GM13977 (cell line): ENCODE results near the gene BMP2K.
"Not testable (repeated sequence)": the region's sequence is repeated elsewhere in the genome, so short reads cannot be mapped to it uniquely, and the experiment has no call there.

Experiments
- DNase-seq: peaks from one replicate; pipeline ENCODE4 v3.0.0; 2012; ENCODE audit warnings: low spot score
- CTCF ChIP-seq: IDR thresholded peaks from 2 replicates; pipeline ENCODE4 v1.5.1; 2012; ENCODE audit warnings: mild to moderate bottlenecking, control low read depth; ENCODE audit not compliant: insufficient read depth; ENCODE audit errors: extremely low read depth, missing control alignments
- in situ Hi-C: fragments of 300-500 bp; cut with MboI; formaldehyde crosslinking; loops from one replicate; pipeline ENCODE4 v1.12.0; 2022; ENCODE audit warnings: low sequenced_read_pairs, low pct_unique_long_range_greater_than_20kb, mixed read lengths, inconsistent platforms; ENCODE audit not compliant: unreplicated experiment

BMP2K gene

GRCh38 chr4:78809928-78810835 is 34.0 kb downstream of the BMP2K start:
- no peak for DNase-seq
- no peak for TF ChIP-seq CTCF

DNA sequence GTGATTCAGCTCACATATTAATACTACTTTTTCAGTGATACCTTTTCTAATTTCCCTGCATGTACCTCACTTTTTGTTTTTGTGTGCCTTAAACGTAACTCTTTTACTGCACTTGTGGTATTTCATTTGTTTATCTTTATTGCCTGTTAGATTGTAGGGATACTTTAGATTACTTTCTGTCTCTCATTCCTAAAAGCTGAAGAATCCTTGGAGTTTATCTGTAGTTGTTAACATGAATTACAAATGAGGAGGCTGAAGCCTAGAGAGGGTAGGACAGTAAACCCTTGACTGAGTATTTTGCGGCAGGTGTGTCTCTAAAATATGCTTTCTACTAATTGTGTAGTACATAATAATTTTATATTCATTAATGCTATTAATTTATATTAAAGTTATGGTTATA is 34.9 kb downstream of the BMP2K start:
- no peak for TF ChIP-seq CTCF
- DNase-seq = no peak
- in situ Hi-C loops = no loop called here

More at GRCh38 chr4:78809928-78810835, 34.0 kb downstream of the BMP2K start:
- in situ Hi-C loops = no loop called here

DNA sequence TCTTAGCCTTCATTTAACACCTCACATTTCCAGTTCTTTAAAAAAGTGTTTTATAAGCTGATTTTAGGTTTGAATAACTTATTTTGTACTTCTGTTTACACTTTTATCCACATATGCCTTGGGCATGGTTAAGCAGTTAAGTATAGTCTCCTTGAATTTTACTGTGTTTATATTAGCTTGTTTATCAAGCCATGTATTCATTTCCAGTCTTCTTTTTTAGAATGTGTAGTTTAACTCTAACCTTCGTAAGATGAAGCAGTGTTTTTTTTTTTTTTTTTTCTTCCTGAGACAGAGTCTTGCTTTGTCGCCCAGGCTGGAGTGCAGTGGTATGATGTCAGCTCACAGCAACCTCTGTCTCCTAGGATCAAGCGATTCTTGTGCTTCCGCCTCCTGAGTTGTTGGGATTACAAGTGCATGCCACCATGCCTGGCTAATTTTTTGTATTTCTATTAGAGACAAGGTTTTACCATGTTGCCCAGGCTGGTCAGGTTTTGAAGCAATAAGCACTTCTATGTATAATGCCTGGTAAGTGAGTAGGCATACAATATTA is 42.5 kb downstream of the BMP2K start:
- DNase-seq = no peak
- in situ Hi-C loops = no loop called here
- TF ChIP-seq CTCF = no peak

DNA sequence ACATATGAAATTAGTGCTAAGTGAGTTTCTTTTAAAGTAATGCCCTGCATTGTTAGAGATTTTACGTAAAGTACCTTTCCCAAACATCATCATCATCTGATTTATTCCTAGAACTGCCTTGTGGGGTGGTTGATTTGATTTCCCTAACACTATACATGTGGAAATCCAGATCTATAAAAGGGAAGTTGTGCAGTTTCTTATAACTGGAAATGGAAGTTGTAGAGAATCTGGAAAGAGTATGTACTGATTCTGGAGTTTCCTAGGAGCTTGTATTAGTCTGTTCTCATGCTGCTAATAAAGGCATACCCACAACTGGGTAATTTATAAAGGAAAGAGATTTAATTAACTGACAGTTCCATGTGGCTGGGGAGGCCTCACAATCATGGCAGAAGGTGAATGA is 47.9 kb downstream of the BMP2K start:
- no peak for DNase-seq
- in situ Hi-C loops = no loop called here
- TF ChIP-seq CTCF = no peak

DNA sequence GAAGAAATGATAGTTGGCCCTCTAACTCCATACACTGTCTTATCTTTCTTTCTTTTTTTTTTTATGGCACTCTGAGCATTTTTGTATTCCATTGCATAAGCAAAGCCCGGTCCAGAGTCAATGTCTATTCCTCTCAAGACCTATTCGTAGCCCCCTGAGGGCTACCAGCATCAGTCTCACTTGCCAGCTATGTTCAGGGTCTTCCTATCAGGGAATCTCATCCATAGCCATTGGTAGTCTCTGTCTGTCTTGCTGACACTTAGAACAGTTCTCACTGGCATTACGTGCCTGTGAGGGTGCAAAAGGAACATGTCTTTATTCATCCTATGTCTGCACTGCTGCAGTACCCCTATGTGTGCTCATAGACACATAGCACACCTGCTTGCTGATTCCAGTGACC is 51.0 kb downstream of the BMP2K start:
- DNase-seq = no peak
- in situ Hi-C loops = no loop called here
- no peak for TF ChIP-seq CTCF

DNA sequence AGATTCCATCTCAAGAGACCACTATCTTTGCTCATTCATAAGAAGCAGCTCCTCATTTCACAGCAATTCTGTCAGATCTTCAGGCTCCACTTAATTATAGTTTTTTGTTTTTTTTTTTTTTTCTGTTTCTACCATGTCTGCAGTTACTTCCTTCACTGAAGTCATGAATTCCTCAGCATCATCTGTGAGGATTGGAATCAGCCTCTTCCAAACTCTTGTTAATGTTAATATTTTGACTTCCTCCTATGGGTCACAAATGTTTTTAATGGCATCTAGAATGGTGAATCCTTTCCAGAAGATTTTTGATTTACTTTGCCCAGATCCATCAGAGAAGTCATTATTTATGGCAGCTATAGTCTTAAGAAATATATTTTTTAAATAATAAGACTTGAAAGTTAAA is 53.1 kb downstream of the BMP2K start:
- TF ChIP-seq CTCF = no peak
- DNase-seq = no peak
- in situ Hi-C loops = no loop called here

GRCh38 chr4:78839676-78840075 is 63.5 kb downstream of the BMP2K start:
- in situ Hi-C loops, DNase-seq: not testable (repeated sequence)

- DNase-seq, in situ Hi-C loops: not testable (repeated sequence)
Measured at GRCh38 chr4:78840286-78840685, 64.1 kb downstream of the BMP2K start.
